NT2/D1 (cell line): ENCODE measurements around the gene FRS2.

Source experiments
- DNase-seq: peaks from one replicate; pipeline ENCODE4 v3.0.0-alpha.2; 2011; ENCODE audit warnings: low read depth, low spot score
- H3K27me3 ChIP-seq: 2 replicates; pipeline ENCODE4 v1.6.0; 2011; ENCODE audit warnings: mild to moderate bottlenecking; ENCODE audit not compliant: insufficient read length, insufficient read depth
- H3K36me3 ChIP-seq: 2 replicates; pipeline ENCODE4 v1.6.1; 2011; ENCODE audit warnings: mild to moderate bottlenecking, low read length, mixed read lengths; ENCODE audit not compliant: insufficient read depth, insufficient read length
- H3K4me1 ChIP-seq: 2 replicates; pipeline ENCODE4 v1.5.1; 2011; ENCODE audit not compliant: insufficient read depth, insufficient read length
- H3K4me3 ChIP-seq: 2 replicates; pipeline ENCODE4 v1.5.1; 2011; ENCODE audit warnings: low read depth; ENCODE audit not compliant: insufficient read length
- H3K9ac ChIP-seq: 2 replicates; pipeline ENCODE4 v1.6.0; 2011; ENCODE audit warnings: low read depth; ENCODE audit not compliant: insufficient read length
- H3K9me3 ChIP-seq: 2 replicates; pipeline ENCODE4 v1.5.1; 2011; ENCODE audit warnings: mild to moderate bottlenecking, low read length; ENCODE audit not compliant: insufficient read depth
- SUZ12 ChIP-seq: IDR thresholded peaks from 2 replicates; pipeline ENCODE4 v1.6.1; 2011; ENCODE audit not compliant: insufficient read length, insufficient read depth; ENCODE audit errors: extremely low read depth
- YY1 ChIP-seq: IDR thresholded peaks from 2 replicates; pipeline ENCODE4 v1.6.1; 2011; ENCODE audit not compliant: insufficient read length, insufficient read depth
- ZNF274 ChIP-seq: IDR thresholded peaks from 2 replicates; pipeline ENCODE4 v1.6.1; 2011; ENCODE audit warnings: mild to moderate bottlenecking, low read depth, low read length

Gene FRS2, protein sequence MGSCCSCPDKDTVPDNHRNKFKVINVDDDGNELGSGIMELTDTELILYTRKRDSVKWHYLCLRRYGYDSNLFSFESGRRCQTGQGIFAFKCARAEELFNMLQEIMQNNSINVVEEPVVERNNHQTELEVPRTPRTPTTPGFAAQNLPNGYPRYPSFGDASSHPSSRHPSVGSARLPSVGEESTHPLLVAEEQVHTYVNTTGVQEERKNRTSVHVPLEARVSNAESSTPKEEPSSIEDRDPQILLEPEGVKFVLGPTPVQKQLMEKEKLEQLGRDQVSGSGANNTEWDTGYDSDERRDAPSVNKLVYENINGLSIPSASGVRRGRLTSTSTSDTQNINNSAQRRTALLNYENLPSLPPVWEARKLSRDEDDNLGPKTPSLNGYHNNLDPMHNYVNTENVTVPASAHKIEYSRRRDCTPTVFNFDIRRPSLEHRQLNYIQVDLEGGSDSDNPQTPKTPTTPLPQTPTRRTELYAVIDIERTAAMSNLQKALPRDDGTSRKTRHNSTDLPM

DNA sequence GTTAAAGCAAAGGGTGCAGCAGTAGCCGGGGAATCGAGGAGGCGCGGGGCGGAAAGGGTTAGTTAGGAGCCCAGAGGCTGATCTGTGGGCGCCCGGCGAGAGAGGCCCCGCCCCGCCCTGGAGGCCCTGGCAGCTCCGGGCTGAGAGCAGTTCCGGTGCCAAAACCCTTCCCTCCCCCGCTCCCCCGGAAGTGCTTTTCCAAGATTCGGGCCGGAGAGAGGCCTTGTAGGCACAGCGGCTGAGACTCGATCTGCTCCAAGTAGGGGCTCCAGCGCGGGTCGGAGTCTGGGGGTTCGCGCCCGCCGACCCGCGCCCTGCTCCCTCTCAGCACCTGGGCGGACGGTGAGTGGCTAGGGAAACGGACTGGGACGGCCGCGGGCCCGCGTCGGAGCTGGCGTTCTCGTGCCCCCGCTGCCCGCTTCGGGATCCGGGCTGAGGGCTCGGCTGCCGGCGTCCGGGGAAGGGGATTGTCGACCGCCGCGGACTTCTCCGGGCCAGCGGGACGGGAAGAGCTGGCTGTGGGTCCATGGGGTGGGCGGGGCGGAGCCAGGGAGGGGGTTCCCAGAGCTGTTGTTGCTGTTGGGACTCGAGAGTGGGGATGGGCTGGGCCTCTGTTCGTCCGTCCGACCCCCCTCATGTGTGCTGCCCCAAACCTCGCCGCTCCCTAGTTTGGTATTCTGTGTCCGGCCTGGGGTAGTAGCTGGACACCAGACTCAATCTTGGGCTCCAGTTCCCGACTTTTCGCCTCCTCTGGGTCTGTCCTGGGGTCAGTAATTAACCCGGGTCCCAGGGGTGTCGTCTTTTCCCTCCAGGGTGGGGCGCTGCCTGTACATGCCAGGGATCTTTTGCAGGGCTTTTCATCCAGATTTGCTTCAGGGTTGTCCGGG lies at the start of gene FRS2:
FRS2 (plus strand) TSS at position 200 of the 887 bp plus-strand sequence. CDS start 98,643 bp downstream, outside the sequence.
- H3K9me3 ChIP-seq, result no peaks in the 10 kb centered on the region
- no peaks in the 10 kb centered on the region for H3K4me1 ChIP-seq
- TF ChIP-seq ZNF274 (no peak), SUZ12 (no peak), YY1 (no peak)
- peak within 1 kb of the TSS; percentile 94 for H3K9ac ChIP-seq
- H3K27me3 ChIP-seq, result no peaks in the 10 kb centered on the region
- peak; percentile 92 for DNase-seq
- peaks cover 2% of the 10 kb centered on the region for H3K36me3 ChIP-seq
- peak within 1 kb of the TSS; percentile 90 for H3K4me3 ChIP-seq

DNA sequence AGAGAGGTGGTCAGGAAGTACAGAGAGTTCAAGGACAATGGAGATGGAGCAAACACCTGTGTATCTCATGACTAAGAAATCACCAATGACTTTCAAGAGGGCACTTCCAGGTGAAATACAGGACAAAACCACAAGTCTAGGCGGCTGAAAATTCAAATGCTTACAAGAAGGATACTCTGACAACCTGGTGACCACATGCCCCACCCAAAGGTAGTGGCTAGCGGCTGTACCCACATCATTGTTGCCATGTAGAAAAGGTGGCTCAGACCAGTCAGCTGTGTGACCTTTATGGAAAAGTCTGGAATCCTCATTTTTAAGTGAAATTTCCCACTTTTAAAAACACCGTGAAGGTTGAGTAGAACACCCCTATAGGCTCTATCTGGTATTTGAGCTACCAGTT lies 48.6 kb upstream of the FRS2 start:
- no peak for DNase-seq
- TF ChIP-seq YY1 (no peak), ZNF274 (no peak), SUZ12 (no peak)
- no peak overlapping the region for H3K9ac ChIP-seq
- no peak overlapping the region for H3K4me3 ChIP-seq
- H3K27me3 ChIP-seq, result no peaks in the 10 kb centered on the region
- H3K4me1 ChIP-seq, result peaks cover 4% of the 10 kb centered on the region
- H3K9me3 ChIP-seq, result no peaks in the 10 kb centered on the region
- H3K36me3 ChIP-seq, result no peaks in the 10 kb centered on the region

DNA sequence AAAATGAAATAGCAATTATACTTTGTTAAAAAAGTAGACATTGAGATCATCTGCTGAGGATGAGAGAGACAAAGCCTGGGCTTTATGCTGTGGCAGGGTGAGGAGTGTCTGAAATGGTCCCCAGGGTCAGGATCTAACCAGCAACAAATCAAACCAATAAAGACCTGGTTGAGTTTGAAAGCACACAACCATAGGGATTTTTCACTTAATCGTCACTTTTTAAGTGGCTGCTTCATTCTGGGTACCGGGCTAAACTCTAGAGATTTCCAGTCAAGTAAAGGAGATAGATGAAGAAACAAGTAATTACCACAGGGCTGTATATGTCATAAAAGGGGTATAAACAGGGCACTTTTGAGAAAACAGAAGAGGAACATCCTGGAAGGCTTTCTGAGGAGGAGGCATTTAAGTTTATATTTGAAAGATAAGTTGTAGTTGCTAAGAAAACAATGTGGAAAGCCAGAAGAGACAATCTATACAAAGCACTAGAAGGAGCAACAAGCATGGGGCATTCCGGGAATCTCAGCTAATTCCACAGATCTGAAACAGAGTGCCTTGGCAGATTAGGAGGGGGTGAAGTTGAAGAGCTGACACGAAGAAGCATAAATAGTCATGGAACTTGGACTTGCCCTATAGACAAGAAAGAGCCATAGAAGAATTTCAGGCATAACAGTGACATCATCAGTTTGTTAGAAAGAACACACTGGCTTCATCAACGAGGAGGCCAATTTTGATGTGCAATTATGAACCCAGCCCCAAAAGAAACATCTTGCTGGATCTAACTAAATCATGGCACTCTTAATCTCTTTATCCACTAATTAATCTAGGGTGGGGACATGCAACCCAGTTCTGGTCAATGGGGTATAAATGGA lies 46.9 kb upstream of the FRS2 start:
- no peaks in the 10 kb centered on the region for H3K27me3 ChIP-seq
- H3K4me1 ChIP-seq, result peaks cover 4% of the 10 kb centered on the region
- no peak overlapping the region for H3K4me3 ChIP-seq
- no peak overlapping the region for H3K9ac ChIP-seq
- H3K9me3 ChIP-seq, result no peaks in the 10 kb centered on the region
- H3K36me3 ChIP-seq, result no peaks in the 10 kb centered on the region
- no peak for DNase-seq
- TF ChIP-seq SUZ12 (no peak), YY1 (no peak), ZNF274 (no peak)

DNA sequence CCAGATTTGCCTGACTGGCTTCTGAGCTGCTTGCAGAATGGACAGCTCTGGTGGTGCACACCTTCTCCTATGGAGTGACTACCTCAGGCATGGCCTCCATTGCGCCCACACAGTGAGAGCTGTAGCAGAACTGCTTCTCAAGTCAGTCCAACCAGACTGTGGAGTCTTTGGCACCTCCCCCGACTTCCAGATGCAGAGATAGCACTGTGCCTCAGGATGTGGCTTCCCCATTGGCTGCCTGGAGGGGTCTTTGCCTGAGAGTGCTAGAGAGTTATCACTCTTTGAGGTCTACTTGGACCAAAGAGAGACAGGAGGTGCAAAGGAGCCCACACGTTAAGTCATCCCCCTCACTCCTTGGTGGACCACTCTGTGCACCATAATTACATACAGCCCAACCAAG lies 44.8 kb upstream of the FRS2 start:
- H3K9me3 ChIP-seq, result no peaks in the 10 kb centered on the region
- TF ChIP-seq YY1 (no peak), SUZ12 (no peak), ZNF274 (no peak)
- H3K9ac ChIP-seq, result no peak overlapping the region
- no peaks in the 10 kb centered on the region for H3K36me3 ChIP-seq
- H3K4me3 ChIP-seq, result no peak overlapping the region
- peaks cover 4% of the 10 kb centered on the region for H3K4me1 ChIP-seq
- DNase-seq, result no peak
- H3K27me3 ChIP-seq, result no peaks in the 10 kb centered on the region

DNA sequence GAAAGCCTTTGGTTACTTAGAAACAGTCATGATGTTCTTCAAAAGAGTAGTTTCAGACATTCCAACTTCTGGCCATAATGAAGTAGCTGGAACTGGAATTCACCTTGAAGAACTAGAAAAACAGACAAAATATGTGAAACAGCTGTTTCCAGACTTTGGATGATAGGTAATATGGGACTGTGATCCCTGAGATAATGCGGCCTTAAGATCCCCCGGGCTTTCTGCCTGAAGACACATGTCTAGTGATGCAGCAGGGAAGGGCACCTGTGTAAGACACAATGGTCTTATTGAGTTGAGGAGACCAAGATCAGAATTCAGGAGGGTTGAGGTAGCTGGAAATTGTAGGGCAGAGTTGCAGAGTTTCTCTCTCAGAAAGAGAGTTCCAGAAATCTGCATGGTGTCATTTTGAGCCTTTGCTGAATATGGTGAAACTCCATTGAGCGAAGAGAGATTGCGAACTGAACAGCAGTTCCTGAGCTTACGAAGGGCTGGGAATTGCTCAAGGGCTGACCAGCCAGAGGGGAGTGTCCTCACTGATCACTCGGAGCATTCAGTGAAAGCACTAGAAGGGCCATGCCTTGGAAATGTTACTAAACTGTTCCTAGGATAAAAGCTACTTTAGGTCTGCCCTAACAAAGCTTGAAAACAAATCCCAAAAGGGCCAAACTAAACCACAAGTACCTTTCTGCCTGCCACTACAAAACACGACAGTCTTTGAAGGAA lies 41.7 kb upstream of the FRS2 start:
- H3K27me3 ChIP-seq, result no peaks in the 10 kb centered on the region
- no peaks in the 10 kb centered on the region for H3K36me3 ChIP-seq
- no peak for TF ChIP-seq YY1
- TF ChIP-seq SUZ12, result no peak
- no peak for TF ChIP-seq ZNF274
- H3K9ac ChIP-seq, result no peak overlapping the region
- no peak overlapping the region for H3K4me3 ChIP-seq
- no peak for DNase-seq
- H3K9me3 ChIP-seq, result no peaks in the 10 kb centered on the region
- H3K4me1 ChIP-seq, result peaks cover 4% of the 10 kb centered on the region

DNA sequence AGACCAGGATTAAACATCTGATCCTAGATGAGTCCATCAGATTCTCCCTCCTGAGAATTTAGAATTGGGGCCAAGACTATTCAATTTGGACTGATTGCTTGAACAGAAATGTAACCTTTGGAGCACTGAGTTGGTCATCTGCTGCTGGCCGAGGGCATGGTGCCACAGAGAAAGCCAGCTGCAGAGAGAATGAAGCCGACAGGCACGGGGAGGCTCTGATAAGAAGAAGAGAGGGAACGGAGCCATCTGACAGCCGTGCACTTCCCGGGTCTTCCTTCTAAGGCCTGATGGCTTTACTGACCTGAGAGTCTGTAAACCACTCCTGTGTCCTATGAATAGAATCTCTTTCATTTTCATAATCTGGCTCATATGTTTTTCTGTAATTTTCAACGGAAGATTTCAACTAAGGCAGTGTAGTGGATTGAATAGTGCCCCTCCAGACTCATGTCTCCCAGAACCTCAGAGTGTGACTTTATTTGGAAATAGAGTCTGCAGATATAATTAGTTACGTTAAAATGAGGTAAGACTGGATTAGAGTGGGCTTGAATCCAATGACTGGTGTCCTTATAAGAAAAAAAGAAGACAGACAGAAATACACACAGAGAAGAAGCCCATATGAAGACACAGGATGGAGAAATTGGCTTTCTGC lies 39.1 kb upstream of the FRS2 start:
- DNase-seq, result no peak
- no peaks in the 10 kb centered on the region for H3K9me3 ChIP-seq
- no peaks in the 10 kb centered on the region for H3K4me1 ChIP-seq
- no peak overlapping the region for H3K9ac ChIP-seq
- H3K36me3 ChIP-seq, result no peaks in the 10 kb centered on the region
- no peak overlapping the region for H3K4me3 ChIP-seq
- H3K27me3 ChIP-seq, result no peaks in the 10 kb centered on the region
- TF ChIP-seq YY1 (no peak), ZNF274 (no peak), SUZ12 (no peak)
